HL-60/S4 treated with retinoic acid at 250 ng/mL for 4 days and 3 days (cell line): ENCODE results near the gene RNF183.

Experiments
- in situ Hi-C: fragments of 300-500 bp; cut with MboI; formaldehyde crosslinking; loops from 2 replicates; pipeline ENCODE4 v1.7.0; 2022; ENCODE audit warnings: low sequenced_read_pairs

The RNF183 gene, protein sequence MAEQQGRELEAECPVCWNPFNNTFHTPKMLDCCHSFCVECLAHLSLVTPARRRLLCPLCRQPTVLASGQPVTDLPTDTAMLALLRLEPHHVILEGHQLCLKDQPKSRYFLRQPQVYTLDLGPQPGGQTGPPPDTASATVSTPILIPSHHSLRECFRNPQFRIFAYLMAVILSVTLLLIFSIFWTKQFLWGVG

DNA sequence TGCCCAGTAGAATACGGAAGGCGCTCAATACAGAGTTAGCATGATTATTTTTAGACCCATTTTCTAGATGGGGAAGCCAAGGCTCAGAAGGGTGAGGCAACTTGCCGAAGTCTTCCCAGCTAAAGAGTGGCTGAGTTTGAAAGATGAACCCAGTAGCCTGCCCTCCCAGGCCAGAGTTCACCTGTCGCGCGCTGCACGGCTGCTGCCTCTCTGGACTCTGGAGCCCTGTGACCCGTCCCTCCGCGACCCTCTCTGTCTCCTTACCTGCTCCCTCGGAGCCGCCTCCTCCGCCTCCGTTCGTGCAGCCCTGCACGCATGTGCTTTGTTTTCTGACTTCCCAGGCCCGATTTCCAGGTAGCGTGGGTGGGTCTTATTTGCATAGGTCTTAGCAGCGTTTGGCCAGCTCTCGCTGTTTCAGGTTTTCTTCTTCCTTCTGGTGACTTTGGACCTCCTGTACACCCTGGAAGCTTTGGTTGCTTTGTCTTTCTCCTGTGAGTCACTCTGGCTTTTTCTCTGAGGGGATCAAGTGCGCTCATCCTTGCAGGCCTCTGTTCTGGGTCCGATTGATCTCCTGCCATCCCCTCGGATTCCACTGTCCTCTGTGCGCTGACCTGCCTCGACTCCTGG is at the start of gene RNF183:
Gene RNF183 (minus strand): TSS at position 585 of the 627 bp plus-strand sequence. CDS start 5,192 bp downstream, outside the sequence.
- in situ Hi-C loops, result no loop called here

DNA sequence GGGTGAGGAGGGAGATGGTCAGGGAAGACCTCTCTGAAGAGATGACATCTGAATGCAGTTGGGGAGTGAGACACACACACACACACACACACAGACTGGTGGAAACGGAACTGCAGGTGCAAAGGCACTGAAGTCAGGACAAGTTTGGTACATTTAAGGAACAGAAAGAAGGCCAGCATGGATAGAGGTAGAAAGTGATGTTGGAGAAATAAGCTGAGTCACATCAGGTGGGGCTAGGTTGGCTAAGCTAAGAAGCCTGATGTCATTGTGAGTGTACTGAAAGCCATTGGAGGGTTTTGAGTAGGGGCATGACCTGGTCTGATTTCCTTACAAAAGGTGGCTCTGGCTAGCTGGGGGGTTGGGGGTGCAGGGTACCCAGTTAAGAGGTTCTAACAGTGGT is 49.2 kb upstream of the RNF183 start:
- in situ Hi-C loops, result no loop called here

DNA sequence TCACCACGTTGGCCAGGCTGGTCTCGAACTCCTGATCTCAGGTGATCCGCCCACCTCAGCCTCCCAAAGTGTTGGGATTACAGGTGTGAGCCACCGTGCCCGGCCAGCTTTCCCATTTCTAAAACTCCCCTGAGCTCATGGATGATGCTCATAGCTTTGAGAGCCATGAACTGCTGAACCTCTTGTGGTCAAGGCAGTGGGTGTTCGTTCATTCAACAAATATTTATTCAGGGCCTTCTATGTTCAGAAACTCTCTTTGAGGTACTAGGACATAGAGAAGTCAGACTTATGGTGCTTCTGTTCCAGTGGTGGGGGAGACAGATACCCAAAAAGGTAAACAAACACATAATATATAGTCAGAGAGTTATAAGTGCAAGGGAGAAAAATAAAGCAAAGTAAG is 48.8 kb upstream of the RNF183 start:
- in situ Hi-C loops, result no loop called here

DNA sequence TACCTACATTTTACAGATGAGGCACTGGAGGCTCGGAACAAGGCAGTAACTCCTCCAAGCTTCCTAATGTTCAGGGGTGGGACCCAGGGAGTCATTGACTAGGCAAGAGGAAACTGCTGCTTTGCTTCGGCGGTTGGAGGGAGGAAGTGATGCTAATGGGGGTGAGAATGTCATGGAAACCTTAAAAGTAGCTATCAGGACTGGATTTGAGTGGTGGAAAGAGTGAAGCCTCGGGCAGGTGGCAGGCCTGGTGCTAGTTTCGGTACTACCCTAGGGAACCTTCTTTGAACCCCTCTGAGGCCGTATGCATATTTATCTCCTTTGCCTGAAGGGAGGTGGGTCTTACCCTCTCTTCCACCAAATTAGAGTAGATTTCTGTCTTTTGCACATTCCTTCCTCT is 47.8 kb upstream of the RNF183 start:
- in situ Hi-C loops, result no loop called here

DNA sequence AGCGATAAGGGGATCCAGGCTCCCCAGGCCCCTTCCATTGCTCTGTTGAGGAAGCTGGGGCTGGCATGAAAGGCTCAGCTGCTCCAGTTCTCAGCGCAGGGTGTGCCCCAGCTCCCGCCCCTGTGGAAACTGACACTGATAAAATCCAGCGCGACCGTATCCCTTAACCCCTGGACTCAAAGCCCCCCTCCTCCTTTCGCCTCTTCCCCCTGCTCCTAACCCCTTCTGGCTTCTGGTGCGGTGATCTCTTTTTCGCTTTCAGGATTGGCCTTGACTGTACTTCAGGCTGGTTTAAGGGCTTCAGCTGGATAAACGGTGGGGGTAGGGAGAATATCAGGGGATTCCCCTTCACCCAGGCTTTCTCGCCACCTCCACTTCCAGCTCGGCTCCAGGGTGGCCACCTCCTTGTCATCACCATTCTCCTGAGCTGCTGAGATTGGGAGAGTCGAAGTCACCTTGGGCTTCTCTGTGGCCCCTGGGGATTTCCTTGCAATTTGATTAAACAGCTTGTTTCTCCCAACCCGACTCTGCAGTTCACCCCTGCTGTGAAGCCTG is 47.0 kb upstream of the RNF183 start:
- in situ Hi-C loops, result no loop called here

DNA sequence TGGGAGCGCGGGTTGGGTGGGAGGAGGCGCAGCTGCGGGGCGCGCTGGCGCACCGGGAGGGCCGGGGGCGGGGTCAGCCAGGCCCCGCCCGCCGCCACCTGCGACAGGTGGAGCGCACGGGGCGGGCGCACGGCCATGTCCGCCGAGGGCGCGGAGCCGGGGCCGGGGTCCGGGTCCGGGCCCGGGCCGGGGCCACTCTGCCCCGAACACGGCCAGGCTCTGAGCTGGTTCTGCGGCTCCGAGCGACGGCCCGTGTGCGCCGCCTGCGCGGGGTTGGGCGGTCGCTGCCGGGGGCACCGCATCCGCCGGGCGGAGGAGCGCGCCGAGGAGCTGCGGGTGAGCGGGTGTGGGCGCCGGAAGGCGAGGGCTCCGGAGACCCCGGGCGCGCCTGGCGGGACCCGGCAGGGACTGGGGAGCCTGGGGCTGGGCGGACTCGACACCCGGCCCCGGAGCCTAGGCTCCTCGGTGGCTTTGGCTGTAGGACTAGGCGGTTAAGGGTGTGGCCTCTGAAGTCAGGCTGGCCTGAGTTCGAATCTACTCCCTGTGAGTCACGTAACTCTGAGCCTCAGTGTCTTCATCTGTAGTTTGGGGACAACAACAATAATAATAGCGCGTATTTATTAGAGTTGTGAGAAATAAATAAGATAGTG is 46.4 kb upstream of the RNF183 start, which contains the start of gene BSPRY:
Gene BSPRY (plus strand): TSS at position 97 of the 650 bp plus-strand sequence. CDS start 39 bp downstream, at position 136.
- in situ Hi-C loops, result no loop called here

DNA sequence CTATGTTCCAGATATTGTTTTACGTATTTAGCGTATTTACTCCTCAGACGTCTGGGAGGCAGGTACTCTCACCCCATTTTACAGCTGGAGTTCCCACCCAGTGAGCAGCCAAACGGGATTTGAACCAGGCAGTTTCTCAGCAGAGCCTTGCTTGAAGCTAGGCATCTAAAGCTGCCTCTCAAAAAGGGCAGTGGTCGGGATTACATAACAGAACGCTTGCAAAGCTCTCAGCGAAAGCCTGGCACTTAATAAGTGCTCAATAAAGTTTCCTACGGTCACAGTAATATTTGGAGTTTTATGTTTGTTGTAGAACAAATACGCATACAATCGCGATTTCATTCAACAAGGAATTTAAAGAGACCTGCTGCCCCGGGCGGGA is 45.9 kb upstream of the RNF183 start:
- in situ Hi-C loops, result no loop called here

DNA sequence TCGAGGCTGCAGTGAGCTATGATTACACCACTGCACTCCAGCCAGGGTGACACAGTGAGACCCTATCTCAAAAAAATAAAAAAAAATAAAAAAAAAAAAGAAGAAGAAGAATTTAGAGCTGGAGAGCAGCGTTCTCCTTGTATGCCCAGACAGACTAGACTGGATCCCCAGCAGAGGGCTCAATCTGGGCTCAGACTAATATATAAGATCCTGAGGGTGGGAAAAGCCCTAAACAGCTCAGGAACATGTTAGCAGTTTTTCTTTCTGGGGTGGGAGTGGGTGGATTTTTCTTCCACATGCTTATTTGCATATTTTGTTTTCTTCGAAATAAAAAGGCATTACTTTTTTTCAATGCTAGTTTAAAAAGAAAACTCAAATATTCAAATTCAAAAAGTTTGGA is 45.3 kb upstream of the RNF183 start:
- in situ Hi-C loops, result no loop called here

DNA sequence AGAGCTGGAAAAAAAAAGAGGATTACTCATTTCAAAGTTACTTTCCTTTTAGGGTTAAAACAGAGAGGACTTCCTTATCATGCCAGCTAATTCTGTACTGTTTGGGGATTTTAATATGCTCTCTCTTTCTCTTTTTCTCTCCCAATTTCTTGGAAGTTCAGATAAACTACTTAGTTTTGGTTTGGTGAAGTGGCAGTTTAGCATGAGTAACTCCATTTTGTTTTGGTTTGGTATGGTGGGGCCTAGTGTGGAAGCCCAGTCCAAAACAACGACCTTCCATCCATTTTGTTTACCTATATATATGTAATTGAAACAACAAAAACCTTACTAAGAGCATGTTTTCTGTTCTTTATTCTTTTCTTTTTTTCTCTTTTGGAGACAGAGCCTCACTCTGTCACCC is 42.5 kb upstream of the RNF183 start:
- in situ Hi-C loops, result no loop called here

DNA sequence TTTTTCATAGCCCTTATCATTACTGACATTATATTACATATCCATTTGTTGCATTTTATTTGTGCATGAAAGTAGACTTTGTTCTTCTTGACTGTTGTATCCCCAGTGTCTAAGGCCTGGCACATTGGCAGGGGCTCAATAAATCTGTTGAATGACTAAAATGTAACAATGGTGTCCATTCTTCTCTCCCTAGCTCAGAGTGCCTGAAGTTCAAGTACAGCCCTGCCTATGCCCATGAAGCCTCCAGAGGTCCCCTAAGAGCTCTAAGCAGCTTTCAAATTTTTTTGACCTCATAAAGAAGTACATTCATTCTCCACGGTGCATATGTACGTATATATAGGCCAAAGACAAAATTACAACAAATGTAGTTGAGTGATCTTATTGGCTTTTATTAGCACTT is 42.0 kb upstream of the RNF183 start:
- in situ Hi-C loops, result no loop called here

DNA sequence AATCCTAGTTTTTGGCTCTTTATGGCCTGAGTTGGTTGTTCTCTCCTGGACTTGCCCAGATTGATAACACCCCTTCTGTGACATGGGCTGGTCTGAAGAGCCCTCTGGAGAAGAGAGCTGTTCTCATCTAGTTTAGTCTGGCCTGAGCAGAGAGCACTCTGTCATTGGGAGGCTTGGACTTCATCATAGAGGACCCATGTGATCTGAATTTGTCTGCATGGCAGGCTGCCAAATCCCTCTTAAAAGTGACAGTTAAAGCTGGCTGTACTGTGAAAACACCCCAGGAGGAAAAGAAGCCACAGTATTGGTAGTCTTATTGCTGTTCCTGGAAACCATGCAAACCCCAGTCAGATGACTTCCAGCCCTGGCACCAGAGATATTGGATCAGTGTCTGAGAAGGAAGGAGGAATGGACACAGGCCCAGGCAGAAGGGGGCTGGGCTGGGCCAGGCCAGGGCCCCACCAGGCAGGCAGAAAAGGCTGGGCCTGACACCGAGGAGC is 40.6 kb upstream of the RNF183 start:
- in situ Hi-C loops, result no loop called here

DNA sequence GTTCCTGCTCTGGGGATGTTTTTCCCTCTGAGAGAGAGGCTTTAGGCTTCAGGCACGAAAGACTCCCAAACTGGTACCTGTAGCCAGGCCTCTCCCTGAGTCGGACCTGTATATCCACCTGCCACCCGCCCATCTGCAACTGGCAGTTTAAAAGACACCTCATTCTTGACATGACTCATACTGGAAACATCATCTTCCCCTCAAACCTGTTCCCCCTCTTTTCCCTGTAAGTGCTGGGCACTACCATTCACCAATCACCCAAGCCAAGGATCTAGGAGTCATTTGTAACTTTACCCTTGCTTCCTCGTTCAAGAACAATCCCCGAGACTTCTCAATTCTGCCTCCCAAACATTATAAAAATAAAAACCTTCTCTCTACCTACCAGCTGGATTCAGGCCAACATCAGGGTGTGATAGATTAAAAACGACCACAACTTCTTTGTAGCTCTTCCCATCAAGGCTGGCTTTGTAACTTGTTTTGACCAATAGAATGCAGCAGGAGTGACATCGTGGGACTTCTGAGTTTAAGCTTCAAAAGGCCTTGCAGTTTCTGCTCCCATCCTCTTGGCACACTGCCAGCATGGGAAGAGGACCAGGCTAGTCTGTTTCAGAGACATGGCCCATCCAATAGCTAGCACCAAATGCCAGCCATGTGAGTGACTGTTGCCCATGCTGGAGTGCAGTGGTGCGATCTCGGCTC is 38.7 kb upstream of the RNF183 start:
- in situ Hi-C loops, result no loop called here

DNA sequence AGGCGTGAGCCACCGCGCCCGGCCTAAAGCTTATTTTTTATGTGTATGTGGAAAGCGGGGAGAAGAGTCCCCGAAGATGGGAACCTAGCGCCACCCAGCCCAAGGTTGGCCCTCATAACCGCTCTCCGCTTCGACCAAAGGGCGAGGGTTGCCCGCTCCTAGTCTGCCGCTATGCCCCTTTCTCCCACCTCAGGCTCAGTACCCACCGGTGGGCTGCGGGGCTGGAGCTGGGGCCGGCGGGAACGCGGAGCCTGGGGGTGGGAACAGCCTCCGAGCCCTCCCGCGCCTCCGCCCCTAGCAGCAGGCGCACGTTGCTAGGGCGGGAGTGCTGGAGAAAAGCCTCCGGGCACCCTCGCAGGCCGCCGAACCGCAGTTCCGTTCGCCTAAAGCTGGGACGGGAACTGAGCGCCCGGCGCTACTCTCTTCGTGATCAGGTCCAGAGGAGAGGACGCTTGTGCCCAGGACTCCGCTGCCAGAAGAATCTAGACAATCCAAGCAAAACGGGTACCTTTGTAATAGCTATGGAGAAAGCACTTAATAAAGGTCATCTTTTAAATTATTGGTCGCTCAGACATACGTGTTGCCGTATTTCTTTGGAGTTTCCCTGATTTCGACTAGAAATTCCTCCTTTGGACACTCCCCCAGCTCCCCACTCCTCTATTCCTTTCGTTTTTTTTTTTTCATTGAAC is 37.0 kb upstream of the RNF183 start, which contains the start of gene WDR31:
Gene WDR31 (minus strand): TSS at position 265 of the 689 bp plus-strand sequence. CDS start 8,253 bp downstream, outside the sequence.
- in situ Hi-C loops, result no loop called here

DNA sequence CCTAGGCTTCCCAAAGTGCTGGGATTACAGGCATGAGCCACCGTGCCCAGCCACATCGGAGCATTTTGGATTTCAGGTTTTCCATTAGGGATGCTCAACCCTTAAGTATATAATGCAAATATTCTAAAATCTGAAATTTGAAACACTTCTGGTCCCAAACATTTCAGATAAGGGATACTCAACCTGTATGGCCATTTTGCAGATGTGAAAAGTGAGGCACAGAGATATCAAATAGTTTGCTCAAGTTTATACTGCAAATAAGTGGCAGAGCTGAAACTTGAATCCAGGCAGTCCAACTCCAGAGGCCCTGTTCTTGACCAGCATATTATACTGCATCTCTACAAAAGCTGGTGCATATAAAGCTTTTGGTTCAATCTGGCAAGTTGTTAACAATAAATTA is 34.5 kb upstream of the RNF183 start:
- in situ Hi-C loops, result no loop called here

DNA sequence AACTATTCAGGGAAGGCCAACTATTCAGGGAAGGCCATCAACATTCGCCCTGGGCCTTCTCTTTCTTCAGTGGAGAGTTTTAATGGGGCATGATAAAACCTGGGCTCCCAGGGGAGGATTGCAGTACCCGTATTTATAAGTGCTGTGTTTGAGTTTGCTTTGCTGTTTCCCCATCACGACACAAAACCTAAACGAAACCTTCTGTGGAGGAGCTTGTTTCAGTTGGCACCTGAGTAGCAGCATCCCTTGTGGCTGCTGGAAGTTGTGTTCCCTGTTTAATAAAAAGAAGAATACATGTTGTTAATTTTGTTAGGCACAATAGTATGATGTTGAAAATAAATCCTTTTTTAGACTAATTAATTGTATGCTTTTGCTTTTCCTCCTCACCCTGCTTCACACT is 28.6 kb upstream of the RNF183 start:
- in situ Hi-C loops, result no loop called here

DNA sequence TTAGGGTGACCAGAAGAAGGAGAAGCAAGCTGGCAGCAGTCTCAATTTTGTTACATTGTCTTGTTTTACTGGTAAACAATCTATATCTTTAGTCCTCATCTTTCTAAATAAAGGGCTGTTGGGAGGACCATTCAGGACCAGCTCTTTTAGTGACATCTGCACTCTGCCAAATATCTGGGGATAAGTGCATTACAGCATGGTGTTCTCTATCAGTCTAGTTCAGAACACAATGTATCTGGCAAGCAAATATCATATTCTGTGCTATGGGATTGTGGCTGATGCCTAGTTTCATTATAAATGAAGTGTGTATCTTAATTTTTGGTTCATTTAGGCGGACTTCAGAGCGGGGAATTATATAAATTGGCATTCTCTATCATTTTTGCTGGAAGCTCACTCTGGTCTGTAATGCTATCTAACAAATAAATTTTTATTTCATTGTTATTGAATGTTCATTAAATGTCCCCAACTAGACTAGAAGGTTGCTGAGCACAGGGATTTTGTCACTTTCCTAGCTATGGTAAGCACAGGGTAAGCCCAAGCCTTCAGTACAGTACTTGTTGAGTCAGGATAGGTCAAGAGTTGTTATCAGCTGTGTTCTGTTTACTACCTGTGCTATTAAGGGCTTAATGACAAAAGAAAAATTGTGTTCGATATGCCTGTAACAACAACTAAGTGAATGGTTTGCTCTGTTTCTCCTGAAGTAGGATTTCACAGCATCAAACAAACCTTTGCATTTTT is 25.0 kb upstream of the RNF183 start:
- in situ Hi-C loops, result no loop called here

DNA sequence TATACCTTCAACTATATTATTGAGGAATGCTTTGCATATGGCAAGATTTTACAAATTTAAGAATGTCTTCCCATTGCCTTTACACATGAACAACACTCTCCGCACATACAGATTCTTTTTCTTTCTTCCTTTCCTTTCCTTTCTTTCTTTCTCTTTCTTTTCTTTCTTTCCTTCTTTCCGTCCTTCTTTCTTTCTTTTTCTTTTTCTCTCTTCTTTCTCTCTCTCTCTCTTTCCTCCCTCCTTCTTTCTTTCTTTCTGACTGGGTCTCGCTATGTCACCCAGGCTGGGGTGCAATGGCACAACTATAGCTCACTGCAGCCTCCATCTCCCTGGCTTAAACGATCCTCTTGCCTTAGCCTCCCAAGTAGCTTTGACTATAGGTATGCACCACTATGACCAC is 23.1 kb upstream of the RNF183 start:
- in situ Hi-C loops, result no loop called here

DNA sequence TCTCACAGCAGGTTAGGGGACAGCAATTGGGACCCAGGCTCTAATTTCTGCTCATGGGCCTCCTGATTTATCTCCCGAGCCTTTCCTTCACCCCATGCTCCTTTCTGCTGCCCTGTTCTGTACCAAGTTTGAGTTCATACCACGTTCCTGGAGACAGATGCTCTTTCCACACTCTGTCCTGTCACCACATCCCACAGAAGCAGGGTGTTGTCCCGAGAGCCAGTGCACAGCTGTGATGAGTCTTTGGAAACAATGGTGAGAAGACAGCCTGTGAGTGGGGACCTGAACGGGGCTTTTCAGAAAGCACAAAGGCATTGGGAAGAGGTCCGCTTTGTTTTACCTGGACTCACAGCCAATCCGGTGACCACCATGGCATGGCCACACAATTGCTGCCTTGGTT is 19.5 kb upstream of the RNF183 start:
- in situ Hi-C loops, result no loop called here

DNA sequence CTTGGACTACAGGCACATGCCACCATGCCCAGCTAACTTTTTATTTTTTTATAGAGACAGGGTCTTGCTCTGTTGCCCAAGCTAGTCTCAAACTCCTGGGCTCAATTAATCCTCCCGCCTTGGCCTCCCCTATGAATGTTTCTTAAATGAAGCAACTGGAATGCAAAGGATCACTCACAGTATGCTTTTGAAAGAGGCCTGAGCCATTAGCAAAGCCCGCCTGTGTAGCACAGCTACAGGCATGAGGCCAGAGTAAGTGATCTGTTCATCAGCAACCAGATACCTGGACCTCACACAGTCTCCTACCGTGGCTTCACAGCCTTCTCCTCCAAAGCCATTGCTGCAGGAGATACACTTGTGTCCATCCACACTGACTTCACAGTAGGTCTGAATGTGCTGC is 16.9 kb upstream of the RNF183 start:
- in situ Hi-C loops, result no loop called here

DNA sequence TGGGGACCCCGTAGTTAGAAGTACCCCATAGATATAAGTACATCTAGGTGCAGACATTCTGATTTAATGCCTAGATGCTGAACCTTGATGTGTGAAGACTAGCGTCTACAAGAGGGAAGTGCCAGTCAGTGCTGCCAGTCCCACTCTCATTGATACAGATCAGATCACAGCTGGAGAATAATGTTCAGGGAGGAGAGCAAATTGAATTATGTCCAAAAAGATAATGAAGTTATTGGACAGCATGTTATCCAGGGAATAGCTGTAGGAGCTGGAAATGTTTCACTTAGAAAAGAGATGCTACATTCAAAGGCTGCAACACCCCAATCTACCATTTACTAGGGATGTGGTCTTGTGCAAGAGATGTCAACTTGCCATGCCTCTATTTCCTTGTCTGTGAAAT is 15.9 kb upstream of the RNF183 start:
- in situ Hi-C loops, result no loop called here
